ENCODE data around the gene ARMH1. TPM values are rescaled to one million over a fixed set of nuclear protein-coding genes. Genes with fewer than 3 reads are reported as not detected.

ARMH1 gene
- total RNA-seq, 4 donors from 2014 or later, result 0.47 to 2.4 (median 1.2) TPM

- TF ChIP-seq CTCF (IDR thresholded peaks at IDR 0.05), result no peak
- DNase-seq (ENCODE audit: low spot score) (no peak), ATAC-seq (ENCODE audit: low FRiP score) (no peak)
Observed at GRCh38 chr1:44685881-44686280, 11.4 kb downstream of the ARMH1 start.

- no peak for TF ChIP-seq CTCF (IDR thresholded peaks at IDR 0.05)
- DNase-seq (ENCODE audit: low spot score), result no peak
Observed at GRCh38 chr1:44688760-44689446, 14.4 kb downstream of the ARMH1 start.

GRCh38 chr1:44689447-44689765 lies 14.9 kb downstream of the ARMH1 start:
- DNase-seq (ENCODE audit: low spot score), result no peak
- ATAC-seq (ENCODE audit: low FRiP score), result no peak
- no peak for TF ChIP-seq CTCF (IDR thresholded peaks at IDR 0.05)

More at GRCh38 chr1:44688760-44689446, 14.4 kb downstream of the ARMH1 start:
- no peak for ATAC-seq (ENCODE audit: low FRiP score)

- DNase-seq (ENCODE audit: low spot score) (no peak), ATAC-seq (ENCODE audit: low FRiP score) (no peak)
- no peak for TF ChIP-seq CTCF (IDR thresholded peaks at IDR 0.05)
Observed at GRCh38 chr1:44693159-44693558, 18.6 kb downstream of the ARMH1 start.

GRCh38 chr1:44693900-44694299 lies 19.4 kb downstream of the ARMH1 start:
- ATAC-seq (ENCODE audit: low FRiP score), result no peak
- TF ChIP-seq CTCF (IDR thresholded peaks at IDR 0.05), result no peak
- DNase-seq (ENCODE audit: low spot score), result no peak

- DNase-seq (ENCODE audit: low spot score), result no peak
- ATAC-seq (ENCODE audit: low FRiP score), result no peak
- no peak for TF ChIP-seq CTCF (IDR thresholded peaks at IDR 0.05)
Observed at GRCh38 chr1:44694863-44695478, 20.5 kb downstream of the ARMH1 start.

- DNase-seq (ENCODE audit: low spot score), result no peak
- ATAC-seq (ENCODE audit: low FRiP score), result no peak
- no peak for TF ChIP-seq CTCF (IDR thresholded peaks at IDR 0.05)
Observed at GRCh38 chr1:44695671-44696070, 21.2 kb downstream of the ARMH1 start.

All from omental fat pad (tissue), 4 donors.